Measurements from ENCODE around the gene TYW1.
"Not testable (repeated sequence)": the region's sequence is repeated elsewhere in the genome, so short reads cannot be mapped to it uniquely, and the experiment has no call there.

The TYW1 gene

DNA sequence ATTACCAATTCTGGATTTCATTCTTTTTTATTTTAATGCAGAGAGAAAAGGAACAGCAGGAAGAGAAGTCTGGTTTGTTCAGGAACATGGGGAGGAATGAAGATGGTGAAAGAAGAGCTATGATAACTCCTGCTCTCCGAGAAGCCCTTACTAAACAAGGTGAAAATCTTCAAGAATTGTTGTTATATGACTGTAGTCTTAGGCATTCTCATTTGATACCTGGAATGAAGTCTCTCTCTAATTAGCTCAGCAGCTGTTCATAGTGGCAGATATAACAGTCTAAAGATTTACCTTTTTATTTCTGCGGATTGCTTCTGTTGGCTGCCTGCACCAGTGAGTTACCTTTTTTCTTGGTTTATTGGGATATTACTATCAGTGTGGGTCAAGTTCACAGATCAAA, 53.3 kb downstream of the TYW1 start:
- DNase-seq, result not testable (repeated sequence)

DNA sequence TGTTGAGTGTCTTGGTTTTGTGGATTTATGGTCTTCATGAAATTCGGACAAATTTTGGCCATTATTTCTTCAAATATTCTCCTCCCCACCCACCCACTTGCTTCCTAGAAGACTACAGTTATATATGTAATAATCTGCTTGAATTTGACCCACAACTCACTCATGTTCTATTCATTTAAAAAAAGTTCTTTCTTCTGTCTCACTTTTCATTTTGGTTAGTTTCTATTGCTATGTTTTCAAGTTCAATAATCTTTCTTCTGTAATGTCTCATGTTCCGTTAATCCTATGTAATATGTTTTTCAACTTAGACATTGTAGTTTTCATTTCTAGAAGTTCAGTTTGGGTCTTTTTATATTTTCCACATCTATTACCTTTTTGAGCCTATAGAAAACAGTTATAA, 55.5 kb downstream of the TYW1 start:
- not testable (repeated sequence) for DNase-seq

DNA sequence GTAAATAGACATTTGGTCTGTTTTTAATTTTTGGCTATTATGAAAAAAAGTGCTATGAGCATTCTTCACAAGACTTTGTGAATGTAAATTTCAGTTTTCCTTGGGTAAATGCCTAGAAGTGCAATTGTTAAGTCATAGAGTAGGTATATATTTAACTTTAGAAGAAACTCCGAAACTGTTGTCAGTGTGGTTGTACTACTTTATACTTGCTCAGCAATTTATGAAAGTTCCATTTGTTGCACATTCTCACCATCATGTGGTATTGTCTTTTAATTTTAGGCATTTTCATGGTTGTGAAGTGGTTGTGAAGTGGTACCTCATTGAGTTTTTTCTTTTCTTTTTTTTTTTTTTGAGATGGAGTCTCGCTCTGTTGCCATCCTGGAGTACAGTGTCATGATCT, 60.0 kb downstream of the TYW1 start:
- DNase-seq, result no peak

DNA sequence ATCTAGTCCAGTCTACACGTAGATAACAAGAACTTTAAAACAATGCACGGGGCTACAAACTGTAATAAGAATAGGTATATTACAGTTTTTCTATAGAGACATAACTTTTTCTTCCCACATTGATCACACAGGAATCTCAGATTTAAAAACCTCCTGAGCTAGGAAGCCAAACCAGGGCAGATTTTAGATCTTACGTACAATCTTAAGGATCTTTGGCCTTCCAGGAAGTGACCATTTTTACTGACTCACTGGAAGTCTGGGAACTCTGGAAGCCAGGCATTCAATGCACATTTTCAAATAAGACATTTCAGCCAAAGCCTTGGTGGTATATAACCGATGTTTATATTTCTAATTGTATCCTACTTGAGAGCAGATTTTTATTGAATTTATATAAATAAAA, 64.7 kb downstream of the TYW1 start:
- DNase-seq, result not testable (repeated sequence)

DNA sequence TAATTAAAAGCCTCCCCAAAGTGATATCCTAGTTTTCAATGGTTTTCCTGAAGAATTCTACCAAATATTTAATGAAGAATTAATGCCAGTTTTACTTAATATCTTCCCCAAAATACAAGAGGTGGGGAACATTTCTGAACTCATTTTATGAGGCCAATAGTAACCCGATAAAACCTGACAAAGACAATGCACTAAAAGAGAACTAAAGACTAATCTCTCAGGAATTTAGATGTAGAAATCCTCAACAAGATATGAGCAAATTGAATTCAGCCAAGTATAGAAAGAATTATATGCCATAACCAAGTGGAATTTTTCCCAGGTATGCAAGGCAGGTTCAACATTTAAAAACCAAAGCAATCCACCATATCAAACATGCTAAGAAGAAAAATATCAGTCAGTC, 66.2 kb downstream of the TYW1 start:
- DNase-seq, result not testable (repeated sequence)

GRCh38 chr7:67066950-67067622, 70.5 kb downstream of the TYW1 start:
- DNase-seq, result not testable (repeated sequence)

- not testable (repeated sequence) for DNase-seq
These were observed 79.5 kb downstream of the TYW1 start for GRCh38 chr7:67076120-67076519.

DNA sequence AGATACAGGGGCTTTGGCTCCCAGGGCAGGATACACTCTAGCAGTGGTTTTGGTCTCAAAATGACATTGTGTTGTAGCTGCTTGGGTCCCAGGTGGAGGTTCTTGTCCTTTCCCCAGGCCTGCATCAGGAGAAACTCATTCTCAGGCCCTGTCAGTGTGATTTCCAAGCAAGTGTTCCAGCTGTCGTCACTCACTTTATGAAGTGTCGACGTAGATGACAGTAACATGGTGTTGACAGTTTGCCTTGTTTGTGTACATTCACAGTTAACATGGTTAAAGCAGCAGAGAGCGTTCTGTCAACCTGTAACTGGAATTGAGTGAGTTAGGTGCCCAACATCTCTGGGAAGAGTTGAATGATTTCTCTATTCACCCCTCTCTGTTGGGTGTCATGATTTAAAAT, 86.2 kb downstream of the TYW1 start:
- not testable (repeated sequence) for DNase-seq

DNA sequence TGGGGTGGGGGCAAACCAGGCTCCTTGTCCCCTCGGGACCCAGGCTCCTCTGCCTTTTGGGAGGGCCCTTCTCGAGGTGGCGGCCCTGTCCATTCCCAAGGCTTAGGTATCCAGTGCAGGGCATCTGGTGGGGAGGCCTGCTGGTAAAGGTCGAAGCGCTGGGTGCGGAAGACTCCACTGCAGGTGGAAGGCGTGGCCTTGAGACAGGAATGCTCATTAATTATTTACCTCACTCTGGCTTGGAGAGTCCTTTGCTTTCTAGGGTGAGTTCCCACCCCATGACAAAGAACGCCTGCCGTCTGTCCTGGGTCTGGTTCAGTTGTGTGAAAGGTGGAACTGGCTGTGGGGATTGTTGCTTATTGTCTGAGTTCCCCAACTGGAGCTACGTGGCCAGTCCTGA, 92.6 kb downstream of the TYW1 start:
- not testable (repeated sequence) for DNase-seq

- not testable (repeated sequence) for DNase-seq
These were observed 94.4 kb downstream of the TYW1 start for GRCh38 chr7:67091053-67091452.

DNA sequence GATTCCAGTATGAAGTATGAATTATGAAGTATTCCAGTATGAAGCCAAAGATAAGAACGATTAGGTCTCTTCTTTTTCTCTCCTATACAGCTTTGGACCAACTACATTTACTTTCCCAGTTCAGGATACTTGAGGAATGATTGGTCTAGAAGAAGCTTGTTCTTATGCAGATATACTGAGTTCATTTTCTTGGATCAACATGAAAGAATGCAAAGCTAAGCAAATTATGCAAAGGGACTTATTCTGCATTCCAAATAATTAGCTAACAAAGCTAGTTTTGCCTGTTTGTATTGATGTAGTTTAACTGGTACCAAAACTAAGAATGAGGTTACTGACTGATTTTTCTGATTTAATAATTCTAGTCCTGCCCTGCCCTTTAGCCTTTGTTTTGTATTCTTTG, 101.4 kb downstream of the TYW1 start:
- DNase-seq, result not testable (repeated sequence)

DNA sequence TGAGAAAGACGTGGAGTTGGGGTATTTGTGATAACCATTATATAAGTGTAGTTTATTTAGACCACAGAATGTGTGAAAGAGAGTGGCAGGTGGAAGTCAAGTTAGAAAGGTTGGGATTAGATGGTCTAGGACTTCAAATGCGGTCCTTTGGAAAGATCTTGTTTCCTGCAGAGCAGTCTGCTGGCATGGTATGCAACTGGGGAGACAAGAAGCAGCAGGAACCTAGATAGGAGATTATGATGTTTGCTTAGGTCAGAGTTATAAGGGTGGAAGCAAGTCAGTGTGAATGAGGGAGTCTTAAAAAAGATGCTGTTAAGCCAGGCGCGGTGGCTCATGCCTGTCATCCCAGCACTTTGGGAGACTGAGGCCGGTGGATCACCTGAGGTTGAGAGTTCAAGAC, 102.8 kb downstream of the TYW1 start:
- not testable (repeated sequence) for DNase-seq

GRCh38 chr7:67100038-67100437, 103.4 kb downstream of the TYW1 start:
- not testable (repeated sequence) for DNase-seq

GRCh38 chr7:67100956-67101361, 104.3 kb downstream of the TYW1 start:
- DNase-seq, result no peak

- DNase-seq, result not testable (repeated sequence)
These were observed 108.3 kb downstream of the TYW1 start for GRCh38 chr7:67104937-67105336.

- no peak for DNase-seq
These were observed 108.7 kb downstream of the TYW1 start for GRCh38 chr7:67105377-67105776.

DNA sequence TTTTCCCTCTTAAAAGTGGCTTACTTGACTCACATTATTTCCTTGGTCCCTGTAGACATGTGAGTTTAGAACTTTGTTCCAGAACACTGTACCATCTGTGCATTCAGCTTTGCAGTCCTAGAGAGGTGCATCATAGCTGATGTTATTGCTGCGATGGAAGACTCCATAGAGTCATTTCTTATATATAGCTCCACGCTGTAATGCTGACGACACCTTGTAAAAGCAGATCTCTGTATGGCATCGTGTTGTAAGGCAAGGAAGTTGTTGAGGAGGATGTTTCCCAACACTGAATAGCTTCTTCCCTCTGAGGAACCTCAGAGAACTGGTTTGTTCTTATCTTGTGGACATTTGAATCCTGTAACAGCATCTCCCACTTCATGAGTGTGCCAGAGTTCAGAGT, 109.6 kb downstream of the TYW1 start:
- DNase-seq, result not testable (repeated sequence)

GRCh38 chr7:67111342-67111741, 114.7 kb downstream of the TYW1 start:
- not testable (repeated sequence) for DNase-seq

- DNase-seq, result not testable (repeated sequence)
These were observed 118.0 kb downstream of the TYW1 start for GRCh38 chr7:67114483-67115246.

GRCh38 chr7:67120491-67120890, 123.9 kb downstream of the TYW1 start:
- DNase-seq, result not testable (repeated sequence)

DNA sequence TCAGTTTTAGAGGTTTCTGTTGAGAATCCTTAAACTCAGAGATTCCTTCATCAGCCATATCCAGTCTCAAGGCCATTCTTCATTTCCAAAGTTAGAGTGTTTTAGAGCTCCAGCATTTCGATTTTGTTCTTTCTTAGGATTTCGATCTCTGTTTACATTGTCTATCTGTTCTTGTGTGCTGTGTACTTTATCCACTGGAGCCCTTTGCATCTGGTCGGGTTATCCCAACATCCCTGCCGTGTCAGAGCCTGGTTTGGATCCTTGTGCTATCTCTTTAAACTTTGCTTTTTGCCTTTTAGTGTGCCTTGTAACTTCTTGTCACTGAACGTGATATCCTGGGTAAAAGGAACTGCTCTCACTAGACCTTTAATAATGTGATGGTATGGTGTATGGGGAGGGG, 131.6 kb downstream of the TYW1 start:
- DNase-seq, result not testable (repeated sequence)

DNA sequence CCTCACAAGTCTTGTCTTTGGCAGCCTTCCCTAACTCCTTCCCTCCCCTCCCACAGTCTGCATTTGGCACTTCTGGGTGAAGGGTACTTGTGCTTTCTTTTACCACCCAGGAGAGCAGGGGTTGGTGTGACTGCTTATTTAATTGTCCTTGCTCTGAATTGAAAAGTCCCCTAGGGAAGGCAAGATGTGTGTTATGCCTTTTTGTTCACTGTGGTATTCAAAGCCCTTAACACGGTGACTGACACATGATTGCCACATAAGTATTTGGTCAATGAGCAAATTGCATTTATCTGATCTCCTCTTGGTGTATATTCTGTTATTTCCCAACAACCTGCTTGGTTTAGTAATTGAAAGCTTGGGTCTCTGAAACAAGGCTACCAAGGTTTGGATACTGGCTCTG, 134.1 kb downstream of the TYW1 start:
- DNase-seq, result not testable (repeated sequence)

DNA sequence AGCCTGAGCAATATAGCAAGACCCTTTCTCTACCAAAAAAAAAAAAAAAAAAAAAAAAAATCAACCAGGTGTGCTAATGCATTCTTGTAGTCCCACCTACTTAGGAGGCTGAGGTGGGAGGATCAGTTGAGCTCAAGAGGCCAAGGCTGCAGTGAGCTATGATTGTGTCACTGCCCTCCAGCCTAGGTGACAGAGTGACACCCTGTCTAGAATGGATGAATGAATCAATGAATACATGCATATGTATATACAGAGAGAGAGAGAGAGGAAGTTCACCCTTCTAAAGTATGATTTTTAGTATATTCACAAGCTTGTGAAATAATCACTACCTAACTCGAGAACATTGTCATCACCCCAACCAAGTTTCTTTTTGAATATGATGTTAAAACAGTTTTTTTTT, 138.3 kb downstream of the TYW1 start:
- DNase-seq, result not testable (repeated sequence)

Data from stimulated activated CD4-positive, alpha-beta T cell treated with anti-CD3 and anti-CD28 coated beads, Interleukin-12 subunit alpha, Interleukin-12 subunit beta, amount 100 ng/mL, for 4 hours (primary cell).